IMR-90 (cell line): ENCODE data around the gene PLA2G4E. TPM values are rescaled to one million over a fixed set of nuclear protein-coding genes. Genes with fewer than 3 reads are reported as not detected.

Source experiments
- ATAC-seq: fragments of 200-7000 bp; cut with Tn5 transposase; 2 replicates; pipeline ENCODE4 v1.9.1; 2020; ENCODE audit warnings: low read depth, mild to moderate bottlenecking, moderate library complexity
- BruUV-seq: library from RNA; stranded (reverse); fragments of 400-500 nt; replicated peaks from 2 replicates; lab custom pipeline; 2021; lab: Mats Ljungman, UMichigan
- CTCF ChIA-PET: fragments of 300-600 bp; formaldehyde crosslinking; extraction: SDS; loops from one replicate; lab custom pipeline; 2021; ENCODE audit warnings: antibody characterized with exemption; lab: Yijun Ruan, JAX
- POLR2A ChIA-PET: fragments of 300-600 bp; sonication (Branson Sonifier 250); formaldehyde crosslinking; loops from one replicate; lab custom pipeline; 2022; ENCODE audit warnings: antibody characterized with exemption; ENCODE audit not compliant: unreplicated experiment; lab: Charles Lee
- DNase-seq: peaks from one replicate; pipeline ENCODE4 v3.0.0; 2013
- H2AFZ ChIP-seq: replicated peaks from 2 replicates; pipeline ENCODE3; 2013; ENCODE audit warnings: low read length, mild to moderate bottlenecking; ENCODE audit not compliant: poor library complexity
- H2AK5ac ChIP-seq: 2 replicates; pipeline ENCODE4 v1.6.1; 2013; ENCODE audit warnings: low read depth, low read length, inconsistent platforms
- H2AK9ac ChIP-seq: replicated peaks from 2 replicates; pipeline ENCODE3; 2013; ENCODE audit warnings: mild to moderate bottlenecking, low read depth, low read length, moderate library complexity; ENCODE audit not compliant: poor library complexity
- H2BK120ac ChIP-seq: 2 replicates; pipeline ENCODE4 v1.6.1; 2013; ENCODE audit warnings: low read depth, low read length, inconsistent platforms
- H2BK15ac ChIP-seq: 3 replicates; pipeline ENCODE4 v1.6.1; 2013; ENCODE audit warnings: low read depth, low read length, inconsistent platforms
- H2BK20ac ChIP-seq: 2 replicates; pipeline ENCODE4 v1.6.1; 2013; ENCODE audit warnings: low read depth, mild to moderate bottlenecking, inconsistent platforms, low read length, moderate library complexity
- H2BK5ac ChIP-seq: 2 replicates; pipeline ENCODE4 v1.6.1; 2013; ENCODE audit warnings: mild to moderate bottlenecking, low read depth, low read length, inconsistent platforms; ENCODE audit not compliant: poor library complexity, severe bottlenecking
- H3K14ac ChIP-seq: replicated peaks from 2 replicates; pipeline ENCODE4 v1.6.1; 2013; ENCODE audit warnings: low read depth, low read length, inconsistent platforms
- H3K18ac ChIP-seq: 2 replicates; pipeline ENCODE4 v1.6.1; 2013; ENCODE audit warnings: low read depth, low read length, control low read depth
- H3K23ac ChIP-seq: 2 replicates; pipeline ENCODE4 v1.6.1; 2013; ENCODE audit warnings: low read depth, low read length, inconsistent platforms
- H3K27ac ChIP-seq: 2 replicates; pipeline ENCODE4 v1.5.1; 2013; ENCODE audit warnings: mild to moderate bottlenecking, control low read depth, low read length; ENCODE audit not compliant: insufficient read depth
- H3K27me3 ChIP-seq: 2 replicates; pipeline ENCODE4 v1.6.1; 2013; ENCODE audit warnings: low read length; ENCODE audit not compliant: control insufficient read depth, insufficient read depth
- H3K36me3 ChIP-seq: 2 replicates; pipeline ENCODE4 v1.6.1; 2013; ENCODE audit warnings: low read length, mixed read lengths; ENCODE audit not compliant: control insufficient read depth, insufficient read depth
- H3K4ac ChIP-seq: 2 replicates; pipeline ENCODE4 v1.6.1; 2013; ENCODE audit warnings: low read depth, low read length, inconsistent platforms
- H3K4me1 ChIP-seq: 2 replicates; pipeline ENCODE4 v1.6.1; 2013; ENCODE audit warnings: low read length, mixed read lengths; ENCODE audit not compliant: control insufficient read depth, insufficient read depth
- H3K4me2 ChIP-seq: 2 replicates; pipeline ENCODE4 v1.6.1; 2013; ENCODE audit warnings: low read depth, mild to moderate bottlenecking, control low read depth, low read length, moderate library complexity
- H3K4me3 ChIP-seq: 2 replicates; pipeline ENCODE4 v1.5.1; 2013; ENCODE audit warnings: low read depth, mild to moderate bottlenecking, control low read depth, low read length, moderate library complexity; ENCODE audit not compliant: insufficient read depth
- H3K56ac ChIP-seq: 2 replicates; pipeline ENCODE4 v1.6.1; 2013; ENCODE audit warnings: low read length, inconsistent platforms; ENCODE audit not compliant: insufficient read depth; ENCODE audit errors: extremely low read depth
- H3K79me1 ChIP-seq, 2 experiments: 2 replicates each; pipeline ENCODE4 v1.6.1; 2013; ENCODE audit warnings: low read length in 2 of 2, inconsistent platforms in 1 of 2, low read depth in 1 of 2
- H3K9ac ChIP-seq: 2 replicates; pipeline ENCODE4 v1.6.1; 2013; ENCODE audit warnings: low read depth, low read length, control low read depth
- H3K9me1 ChIP-seq: 2 replicates; pipeline ENCODE4 v1.6.1; 2013; ENCODE audit warnings: low read length, inconsistent platforms; ENCODE audit not compliant: insufficient read depth
- H3K9me3 ChIP-seq: 2 replicates; pipeline ENCODE4 v1.6.1; 2013; ENCODE audit warnings: low read length; ENCODE audit not compliant: control insufficient read depth, insufficient read depth
- H4K20me1 ChIP-seq: 2 replicates; pipeline ENCODE4 v1.6.1; 2013; ENCODE audit warnings: low read length, inconsistent platforms; ENCODE audit not compliant: insufficient read depth
- H4K5ac ChIP-seq: 2 replicates; pipeline ENCODE4 v1.6.1; 2013; ENCODE audit warnings: mild to moderate bottlenecking, low read depth, low read length, control low read depth
- H4K8ac ChIP-seq, 2 experiments: 2 replicates each; pipeline ENCODE4 v1.6.1; 2013; ENCODE audit warnings: low read depth in 2 of 2, low read length in 2 of 2, control low read depth in 1 of 2, inconsistent platforms in 1 of 2
- H4K91ac ChIP-seq: 2 replicates; pipeline ENCODE4 v1.6.1; 2013; ENCODE audit warnings: low read depth, low read length, inconsistent platforms; ENCODE audit not compliant: insufficient read depth
- whole genome bisulfite sequencing, 2 experiments: methylation state at CpG; one replicate each; pipeline versions ENCODE4 v1.1.5 to v1.1.7; 2013; ENCODE audit warnings: missing lambda C conversion rate in 2 of 2; ENCODE audit not compliant: insufficient read length in 1 of 2; ENCODE audit errors: extremely low coverage in 2 of 2; 5-methylcytosine and 5-hydroxymethylcytosine counted together
- dilution Hi-C: fragments of 300-500 bp; cut with HindIII; formaldehyde crosslinking; loops from one replicate; pipeline ENCODE4 v1.14.3; 2018; ENCODE audit warnings: low sequenced_read_pairs; ENCODE audit not compliant: unreplicated experiment
- in situ Hi-C: fragments of 300-500 bp; cut with MboI; formaldehyde crosslinking; loops from 3 replicates; pipeline ENCODE4 v1.14.3; 2019; ENCODE audit warnings: low sequenced_read_pairs, inconsistent platforms, mixed read lengths
- intact Hi-C: fragments of 100-400 bp; cut with micrococcal nuclease; formaldehyde crosslinking; loops from 2 replicates; pipeline ENCODE4 v1.10.0; 2022
- polyA plus RNA-seq, 3 experiments: library from polyadenylated mRNA; depleted of rRNA; stranded (reverse); fragments of >200 nt; gene quantifications; 2 replicates each; pipeline ENCODE4 v1.2.3, GENCODE V29; 2012; ENCODE audit warnings: low replicate concordance in 1 of 3
- total RNA-seq: library from RNA; depleted of rRNA; stranded (reverse); fragments of >200 nt; gene quantifications from 2 replicates; pipeline ENCODE4 v1.2.3, GENCODE V29; 2012
- TF ChIP-seq, protein P1 (sequence below): fragments of 150-350 bp; IDR thresholded peaks from 2 replicates; pipeline ENCODE4 v1.6.1; 2016; ENCODE audit warnings: low read depth, mild to moderate bottlenecking, low read length, moderate library complexity, borderline replicate concordance

The PLA2G4E gene
- total and polyA plus RNA-seq, 2 of the 4 experiments (the other 2 are of a cell fraction) = not detected

DNA sequence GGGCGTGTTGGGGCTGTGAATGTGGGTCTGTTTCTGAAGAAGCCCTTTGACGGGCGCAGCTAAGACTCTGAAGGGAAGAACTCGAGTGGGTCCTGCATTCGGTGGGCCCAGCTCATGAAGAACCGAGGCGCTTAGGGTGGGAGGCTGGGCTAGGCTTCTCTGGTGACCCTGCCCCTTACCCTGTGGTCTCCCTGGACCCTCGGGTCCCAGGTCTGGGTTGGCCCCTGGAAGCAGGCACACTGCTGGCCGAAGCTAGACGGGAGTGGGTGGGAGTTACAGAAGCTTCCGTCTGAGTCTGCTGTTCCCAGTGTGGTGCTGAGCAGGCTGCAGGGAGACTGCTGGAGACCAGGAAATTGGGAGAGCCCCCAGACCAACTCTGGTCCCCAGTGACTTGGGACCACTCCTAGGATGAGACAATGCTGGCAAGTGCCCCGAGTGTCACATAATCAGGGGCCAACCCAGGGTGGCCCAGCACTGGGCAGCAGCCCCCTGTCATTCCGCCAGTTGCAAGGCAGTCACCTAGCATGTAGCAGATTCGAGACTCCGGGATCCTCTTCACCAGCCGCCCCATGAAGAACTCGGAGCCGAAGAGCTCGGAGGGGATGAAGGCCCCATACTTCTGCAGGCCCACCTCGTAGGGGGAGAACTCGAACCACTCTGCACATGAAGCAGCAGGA, 31.8 kb downstream of the PLA2G4E start:
- Histone ChIP-seq H3K4ac (no peak overlapping the region), H3K14ac (no peak overlapping the region), H4K20me1 (no peaks in the 10 kb centered on the region), H3K9me3 (no peaks in the 10 kb centered on the region), H2BK20ac (no peak overlapping the region), H2BK15ac (no peak overlapping the region), H4K8ac (no peak overlapping the region), H2BK120ac (no peak overlapping the region), H3K4me3 (no peak overlapping the region), H3K4me2 (no peak overlapping the region), H3K23ac (no peak overlapping the region), H2AFZ (peak overlapping the region; percentile 67), H4K91ac (no peak overlapping the region), H2AK9ac (peak overlapping the region; percentile 53), H3K18ac (no peak overlapping the region), H3K4me1 (no peaks in the 10 kb centered on the region), H2AK5ac (no peak overlapping the region), H3K27ac (no peak overlapping the region), H3K36me3 (no peaks in the 10 kb centered on the region), H3K9me1 (no peaks in the 10 kb centered on the region), H2BK5ac (no peak overlapping the region), H3K9ac (no peak overlapping the region), H3K27me3 (peaks cover 37% of the 10 kb centered on the region; the same call in 1 of the 2 replicates), H3K56ac (no peak overlapping the region), H3K79me1 (no peaks in the 10 kb centered on the region), H4K5ac (no peak overlapping the region)
- DNase-seq (no peak), ATAC-seq (0 out of 2 replicates have a peak, but pooled peaks have one; percentile 8)
- BruUV-seq = no TSS peak
- intact Hi-C loops (loop anchor here (1.0 kb wide), 3 partner anchors 70 to 148 kb away; no protein-coding TSS in a partner anchor), dilution Hi-C loops (no loop called here), in situ Hi-C loops (no loop called here)
- TF ChIP-seq, protein P1, sequence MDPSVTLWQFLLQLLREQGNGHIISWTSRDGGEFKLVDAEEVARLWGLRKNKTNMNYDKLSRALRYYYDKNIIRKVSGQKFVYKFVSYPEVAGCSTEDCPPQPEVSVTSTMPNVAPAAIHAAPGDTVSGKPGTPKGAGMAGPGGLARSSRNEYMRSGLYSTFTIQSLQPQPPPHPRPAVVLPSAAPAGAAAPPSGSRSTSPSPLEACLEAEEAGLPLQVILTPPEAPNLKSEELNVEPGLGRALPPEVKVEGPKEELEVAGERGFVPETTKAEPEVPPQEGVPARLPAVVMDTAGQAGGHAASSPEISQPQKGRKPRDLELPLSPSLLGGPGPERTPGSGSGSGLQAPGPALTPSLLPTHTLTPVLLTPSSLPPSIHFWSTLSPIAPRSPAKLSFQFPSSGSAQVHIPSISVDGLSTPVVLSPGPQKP = no peak
- CTCF ChIA-PET = interaction anchor here (0.9 to 1.2 kb wide), 3 partner anchors 8 to 63 kb away, joined by 3 to 4 read pairs (median 3); no protein-coding TSS in a partner anchor
- WGBS, 2 experiments = 43% methylated on average over 8 of the region's 21 CpGs; no CpG with 5 or more reads in 1 of the 2 experiments
- POLR2A ChIA-PET = no interaction called here
